Motor neuron (in vitro differentiated cells): ENCODE results near the gene CFAP45. TPM values are rescaled to one million over a fixed set of nuclear protein-coding genes. Genes with fewer than 3 reads are reported as not detected.
A peak's percentile ranks its signal among the peaks of the same experiment; 100 is the strongest.

Experiments used
- ATAC-seq, 8 experiments: fragments of 200-7000 bp; cut with Tn5 transposase; replicated peaks in 6 of 8; 2 replicates each; pipeline ENCODE4 v1.8.0; 2021; ENCODE audit warnings: mild to moderate bottlenecking in 8 of 8, moderate library complexity in 8 of 8
- H3K27ac ChIP-seq, 2 donors: fragments of 250-450 bp; sonication (Bioruptor Pico); 2 replicates each; pipeline ENCODE4 v1.9.0; 2021; ENCODE audit warnings: antibody characterized with exemption in 2 of 2, mild to moderate bottlenecking in 2 of 2, moderate library complexity in 1 of 2
- H3K4me1 ChIP-seq, 2 donors: fragments of 250-450 bp; sonication (Bioruptor Pico); replicated peaks in 1 of 2; 2 replicates each; pipeline ENCODE4 v1.6.1; 2021; ENCODE audit warnings: antibody characterized with exemption in 2 of 2, mild to moderate bottlenecking in 2 of 2, moderate library complexity in 1 of 2
- H3K4me3 ChIP-seq, 5 donors: fragments of 250-450 bp; sonication (Bioruptor Pico); 2 replicates each; pipeline ENCODE4 v1.9.0; 2021; ENCODE audit warnings: antibody characterized with exemption in 5 of 5, mild to moderate bottlenecking in 5 of 5, moderate library complexity in 4 of 5
- WGBS, 10 experiments: fragments of 450-650 bp; shearing (Covaris generic); methylation state at CpG; one replicate each; pipeline ENCODE4 v1.0.0; 2022; 5-methylcytosine and 5-hydroxymethylcytosine counted together
- in situ Hi-C, 9 experiments: fragments of 400-800 bp; cut with MboI; loops; one replicate each; pipeline ENCODE4 v1.15.0; 2021; ENCODE audit warnings: low sequenced_read_pairs in 9 of 9, low pct_unique_long_range_greater_than_20kb in 2 of 9; ENCODE audit not compliant: unreplicated experiment in 9 of 9
- total RNA-seq, 8 experiments: library from RNA; unstranded; fragments of 300-600 nt; gene quantifications; 2 replicates each; pipeline versions ENCODE4 v1.2.3 to v1.2.4, GENCODE V29; 2022

Gene CFAP45
- total RNA-seq, 8 experiments from 2014 or later: 0.50 to 30.7 (median 1.2) TPM

- ATAC-seq: peak in 6 of 8 experiments; percentile 36 to 90 (median 70)
Observed at GRCh38 chr1:159829822-159830465, 70.0 kb downstream of the CFAP45 start.

GRCh38 chr1:159829273-159829634, 70.7 kb downstream of the CFAP45 start:
- in situ Hi-C loops: loop anchor here in 1 of 9 experiments (25.0 kb wide), 1 partner anchor 158 kb away; no protein-coding TSS in a partner anchor
- no peak overlapping the region for H3K27ac ChIP-seq
- ATAC-seq: peak in 5 of 8 experiments; percentile 32 to 61 (median 59)

More at GRCh38 chr1:159829822-159830465, 70.0 kb downstream of the CFAP45 start:
- in situ Hi-C loops: loop anchor here in 1 of 9 experiments (25.0 kb wide), 1 partner anchor 157 kb away; no protein-coding TSS in a partner anchor
- Histone ChIP-seq H3K27ac (no peak overlapping the region), H3K4me1 (peaks cover 0 to 2% of the 10 kb centered on the region in 2 donors), H3K4me3 (no peak overlapping the region)
- WGBS, 10 experiments: 57 to 100% (median 80%) methylated on average over 1 to 13 of the region's 18 CpGs; no CpG with 5 or more reads in 1 of the 10 experiments

GRCh38 chr1:159828581-159829272, 71.2 kb downstream of the CFAP45 start:
- 76 to 100% (median 84%) methylated on average over 1 to 11 of the region's 11 CpGs; no CpG with 5 or more reads in 2 of the 10 experiments for WGBS, 10 experiments
- peaks cover 0 to 2% of the 10 kb centered on the region in 2 donors for H3K4me1 ChIP-seq
- in situ Hi-C loops: loop anchor here in 1 of 9 experiments (25.0 kb wide), 1 partner anchor 159 kb away; no protein-coding TSS in a partner anchor
- H3K27ac ChIP-seq: no peak overlapping the region
- no peak for ATAC-seq
- H3K4me3 ChIP-seq: no peak overlapping the region

More at GRCh38 chr1:159829273-159829634, 70.7 kb downstream of the CFAP45 start:
- Histone ChIP-seq H3K4me3 (no peak overlapping the region), H3K4me1 (peaks cover 0 to 2% of the 10 kb centered on the region in 2 donors)
- WGBS, 10 experiments: 0 to 79% (median 43%) methylated on average over 1 to 3 of the region's 3 CpGs; no CpG with 5 or more reads in 4 of the 10 experiments

- no peak overlapping the region for H3K27ac ChIP-seq
- H3K4me3 ChIP-seq: no peak overlapping the region
- 40 to 95% (median 57%) methylated on average over 1 to 3 of the region's 3 CpGs; no CpG with 5 or more reads in 6 of the 10 experiments for WGBS, 10 experiments
- peak in 1 of 8 experiments; percentile 16 for ATAC-seq
- H3K4me1 ChIP-seq: peaks cover 0 to 2% of the 10 kb centered on the region in 2 donors
- in situ Hi-C loops: loop anchor here in 1 of 9 experiments (25.0 kb wide), 1 partner anchor 159 kb away; no protein-coding TSS in a partner anchor
Observed at GRCh38 chr1:159828176-159828575, 71.8 kb downstream of the CFAP45 start.

- Histone ChIP-seq H3K4me1 (peaks cover 0 to 2% of the 10 kb centered on the region in 2 donors), H3K27ac (no peak overlapping the region), H3K4me3 (no peak overlapping the region)
- in situ Hi-C loops: loop anchor here in 1 of 9 experiments (25.0 kb wide), 1 partner anchor 160 kb away; no protein-coding TSS in a partner anchor
- WGBS, 10 experiments: 74 to 100% (median 86%) methylated on average over 1 to 3 of the region's 3 CpGs; no CpG with 5 or more reads in 3 of the 10 experiments
- ATAC-seq: no peak
Observed at GRCh38 chr1:159827549-159827948, 72.4 kb downstream of the CFAP45 start.

- Histone ChIP-seq H3K27ac (no peak overlapping the region), H3K4me1 (peaks cover 0 to 2% of the 10 kb centered on the region in 2 donors), H3K4me3 (no peak overlapping the region)
- ATAC-seq: no peak
- WGBS, 10 experiments: 40 to 100% (median 83%) methylated on average over 1 to 6 of the region's 6 CpGs; no CpG with 5 or more reads in 1 of the 10 experiments
- in situ Hi-C loops: loop anchor here in 1 of 9 experiments (25.0 kb wide), 1 partner anchor 160 kb away; no protein-coding TSS in a partner anchor
Observed at GRCh38 chr1:159827102-159827490, 72.9 kb downstream of the CFAP45 start.

GRCh38 chr1:159826441-159827101, 73.4 kb downstream of the CFAP45 start, which contains the start of gene SLAMF8:
TSS of gene SLAMF8 (plus strand) at chr1:159826873. CDS start at chr1:159826899, 26 bp downstream.
- WGBS, 10 experiments: 10 to 94% (median 62%) methylated on average over 2 to 9 of the region's 11 CpGs; no CpG with 5 or more reads in 2 of the 10 experiments

GRCh38 chr1:159825564-159825963, 74.4 kb downstream of the CFAP45 start:
- ATAC-seq: no peak
- Histone ChIP-seq H3K4me1 (peaks cover 0 to 2% of the 10 kb centered on the region in 2 donors), H3K27ac (no peak overlapping the region), H3K4me3 (no peak overlapping the region)
- WGBS, 10 experiments: 17 to 75% (median 59%) methylated on average over 1 to 3 of the region's 3 CpGs; no CpG with 5 or more reads in 4 of the 10 experiments
- in situ Hi-C loops: loop anchor here in 1 of 9 experiments (25.0 kb wide), 1 partner anchor 162 kb away; no protein-coding TSS in a partner anchor

More at GRCh38 chr1:159826441-159827101, 73.4 kb downstream of the CFAP45 start, which contains the start of gene SLAMF8:
- H3K27ac ChIP-seq: no peak within 1 kb of the TSS
- in situ Hi-C loops: loop anchor here in 1 of 9 experiments (25.0 kb wide), 1 partner anchor 161 kb away; no protein-coding TSS in a partner anchor
- no peak for ATAC-seq
- H3K4me3 ChIP-seq: no peak within 1 kb of the TSS
- peaks cover 0 to 2% of the 10 kb centered on the region in 2 donors for H3K4me1 ChIP-seq

- 0 to 46% (median 16%) methylated on average over 2 to 7 of the region's 7 CpGs; no CpG with 5 or more reads in 4 of the 10 experiments for WGBS, 10 experiments
Observed at GRCh38 chr1:159823406-159823805, 76.6 kb downstream of the CFAP45 start.

More at GRCh38 chr1:159823406-159823805, 76.6 kb downstream of the CFAP45 start:
- no peaks in the 10 kb centered on the region for H3K4me1 ChIP-seq
- in situ Hi-C loops: no loop called here
- ATAC-seq: peak in 5 of 8 experiments; percentile 33 to 69 (median 50)
- no peak overlapping the region for H3K4me3 ChIP-seq
- no peak overlapping the region for H3K27ac ChIP-seq

Other genes starting within 250 kb of the CFAP45 start
- gene CRP, start 185.6 kb downstream of the CFAP45 start, total RNA-seq: under 1 TPM in 6 of 8 experiments, not detected in 2; 0.16 to 0.90 (median 0.32) TPM
- 10 to 100 TPM in 4 of 8 experiments, 1 to 10 TPM in 4; 5.6 to 29.4 (median 11.8) TPM for gene DUSP23, start 119.2 kb downstream of the CFAP45 start, total RNA-seq
- 1 to 10 TPM in 1 of 8 experiments, under 1 TPM in 2, not detected in 5; 0.27 to 1.0 (median 0.42) TPM for gene FCRL6, start 97.8 kb downstream of the CFAP45 start, total RNA-seq
- gene SLAMF8, start 73.3 kb downstream of the CFAP45 start, total RNA-seq: under 1 TPM in 1 of 8 experiments, not detected in 7; 0.43 TPM
- under 1 TPM in 3 of 8 experiments, not detected in 5; 0.05 to 0.24 (median 0.15) TPM for gene VSIG8, start 37.5 kb downstream of the CFAP45 start, total RNA-seq
- gene TAGLN2, start 25.3 kb upstream of the CFAP45 start, total RNA-seq: 100 to 1,000 TPM in 4 of 8 experiments, 10 to 100 TPM in 3, 1 to 10 TPM in 1; 9.4 to 296 (median 93.0) TPM
- 10 to 100 TPM in 2 of 8 experiments, 1 to 10 TPM in 4, under 1 TPM in 2; 0.59 to 16.2 (median 3.4) TPM for gene IGSF9, start 45.4 kb upstream of the CFAP45 start, total RNA-seq
- gene SLAMF9, start 54.1 kb upstream of the CFAP45 start, total RNA-seq: under 1 TPM in 1 of 8 experiments, not detected in 7; 0.43 TPM
- 10 to 100 TPM in 4 of 8 experiments, 1 to 10 TPM in 4; 5.5 to 12.3 (median 10.3) TPM for gene PIGM, start 131.8 kb upstream of the CFAP45 start, total RNA-seq
- 1 to 10 TPM in 2 of 8 experiments, under 1 TPM in 6; 0.18 to 3.9 (median 0.50) TPM for gene KCNJ10, start 170.0 kb upstream of the CFAP45 start, total RNA-seq
- 1 to 10 TPM in 5 of 8 experiments, under 1 TPM in 3; 0.18 to 9.5 (median 3.8) TPM for gene KCNJ9, start 181.4 kb upstream of the CFAP45 start, total RNA-seq
- 10 to 100 TPM; 18.6 to 47.4 (median 39.4) TPM for gene IGSF8, start 198.5 kb upstream of the CFAP45 start, total RNA-seq
- 10 to 100 TPM in 1 of 8 experiments, 1 to 10 TPM in 4, under 1 TPM in 3; 0.54 to 53.5 (median 1.2) TPM for gene ATP1A2, start 215.6 kb upstream of the CFAP45 start, total RNA-seq